HG03196 (cell line): Measurements from ENCODE around the gene ARHGAP31.
"Not testable (repeated sequence)": the region's sequence is repeated elsewhere in the genome, so short reads cannot be mapped to it uniquely, and the experiment has no call there.

Experiments used
- ATAC-seq: cut with Tn5 transposase; IDR thresholded peaks from one replicate; pipeline ENCODE4 v1.9.1; 2021; ENCODE audit not compliant: unreplicated experiment

Gene ARHGAP31

DNA sequence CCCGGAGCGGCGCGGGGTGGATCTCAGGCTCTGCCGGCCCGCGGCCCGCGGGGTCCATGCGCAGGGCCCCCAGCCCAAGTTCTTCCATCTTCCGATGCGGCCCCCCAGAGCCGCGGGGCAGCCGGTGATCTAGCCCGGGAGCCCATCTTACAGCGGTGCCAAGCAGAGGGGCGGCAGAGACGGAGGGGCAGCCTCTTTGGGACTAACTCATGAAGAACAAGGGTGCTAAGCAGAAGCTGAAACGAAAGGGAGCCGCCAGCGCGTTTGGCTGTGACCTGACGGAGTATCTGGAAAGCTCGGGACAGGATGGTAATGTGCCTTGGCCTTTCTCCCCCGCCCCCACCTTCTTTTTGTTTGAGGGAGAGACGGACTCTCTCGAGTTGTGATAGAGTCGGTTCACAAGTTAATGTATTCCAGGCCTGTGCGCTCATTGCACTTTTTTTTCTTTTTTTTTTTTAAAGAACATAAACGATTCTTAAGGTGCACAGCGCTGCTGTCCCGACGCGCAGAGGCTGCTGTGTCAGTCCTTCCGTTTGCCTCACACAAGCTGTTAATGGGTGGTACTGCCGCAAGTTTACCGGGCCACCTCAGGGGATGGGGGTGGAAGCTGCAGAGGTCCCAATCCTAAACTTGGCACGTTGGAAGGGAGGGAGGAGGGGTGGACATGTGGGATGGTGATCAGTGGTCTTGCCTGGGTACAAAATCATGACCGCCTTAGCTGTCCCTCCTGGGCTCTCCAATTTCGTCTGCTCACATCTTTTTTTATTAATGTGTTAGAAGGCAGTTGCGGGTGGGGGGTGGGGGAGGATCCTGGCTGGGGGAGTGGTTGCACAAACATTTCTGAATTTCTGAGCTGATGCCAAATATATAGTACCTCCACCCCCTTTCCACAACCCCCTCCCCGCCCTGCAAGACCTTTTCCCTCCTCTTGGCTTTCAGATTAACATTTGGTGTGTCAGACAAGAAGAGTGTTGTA is 801 bp downstream of the ARHGAP31 start:
- ATAC-seq = peak; percentile 26

DNA sequence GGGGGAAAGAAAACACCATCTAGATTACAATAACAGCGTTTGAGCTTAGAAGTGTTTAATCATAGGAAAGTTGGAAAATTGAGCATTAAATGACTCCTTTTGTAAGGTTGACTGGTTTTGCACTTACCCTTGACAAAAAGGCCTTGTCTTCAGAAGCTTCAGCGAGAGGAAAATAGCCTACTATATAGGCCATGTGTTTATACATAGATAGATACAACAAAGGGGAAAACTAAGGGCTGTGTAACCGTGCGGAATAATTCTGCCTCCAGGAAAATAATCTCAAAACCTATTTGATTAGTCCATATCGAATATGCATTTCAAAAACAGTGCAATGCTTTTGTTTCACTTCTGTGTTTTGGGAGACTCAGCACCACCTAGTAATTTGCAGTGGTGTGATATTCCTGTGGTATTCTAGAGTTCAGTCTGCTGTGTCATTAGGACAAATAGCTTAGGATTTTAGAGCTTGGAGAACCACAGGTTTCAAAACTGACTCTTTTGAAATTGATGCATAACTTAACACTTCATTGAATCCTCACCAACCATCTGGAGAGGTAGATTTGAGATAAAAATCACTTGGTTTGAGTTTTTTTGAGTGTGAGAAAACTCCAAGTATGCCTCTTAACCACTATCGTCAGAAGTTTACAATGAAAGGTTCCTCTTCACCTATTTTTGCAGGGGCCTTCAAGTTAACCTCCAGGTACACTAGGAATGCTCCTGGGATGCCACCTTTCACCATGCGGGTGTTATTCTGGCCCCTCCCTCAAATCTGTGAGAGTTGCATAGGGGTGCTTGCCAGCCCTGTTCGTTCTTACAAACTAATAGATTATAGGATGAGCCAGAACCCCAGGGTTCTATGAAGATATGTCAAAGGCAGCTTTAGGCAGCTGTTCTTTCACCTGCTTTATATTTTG is 1.9 kb downstream of the ARHGAP31 start:
- no peak for ATAC-seq

DNA sequence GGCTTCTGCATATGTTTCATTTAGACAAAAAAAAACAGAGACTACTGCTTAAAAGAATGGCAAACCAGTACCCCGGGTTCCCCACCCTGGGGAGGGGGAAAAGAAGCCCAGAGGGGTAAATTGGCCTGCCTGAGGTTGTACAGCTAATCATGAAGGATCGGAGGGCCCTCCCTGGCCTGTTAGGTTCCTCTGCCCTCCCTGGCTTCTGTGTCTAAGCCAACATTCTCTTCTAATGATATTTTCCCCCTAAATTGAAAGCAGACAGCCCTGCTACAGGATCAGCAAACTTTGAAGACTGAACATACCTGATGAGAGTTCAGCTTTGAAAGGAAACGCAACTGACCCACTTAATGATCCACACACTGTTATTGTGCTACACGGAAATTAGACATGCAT is 2.5 kb downstream of the ARHGAP31 start:
- ATAC-seq = no peak

DNA sequence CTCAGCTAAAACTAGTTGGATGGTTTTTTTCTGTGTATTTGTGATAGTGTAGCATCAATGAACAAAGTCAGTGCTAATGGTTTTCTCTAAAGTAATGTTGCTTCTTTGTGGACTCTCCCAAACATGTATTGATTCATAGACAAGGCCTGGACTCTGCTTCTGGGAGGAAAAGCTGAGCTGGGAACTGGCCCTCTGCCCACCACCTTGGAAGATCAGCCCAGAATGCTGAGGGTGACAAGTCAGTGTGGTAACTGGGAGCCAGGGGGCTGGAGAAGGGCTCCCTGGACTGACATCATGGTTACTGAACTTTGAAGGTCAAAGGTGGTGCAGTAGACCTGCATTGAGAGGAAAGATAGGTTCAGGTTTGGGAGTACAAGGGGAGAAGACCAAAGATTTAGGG is 3.0 kb downstream of the ARHGAP31 start:
- ATAC-seq = no peak

DNA sequence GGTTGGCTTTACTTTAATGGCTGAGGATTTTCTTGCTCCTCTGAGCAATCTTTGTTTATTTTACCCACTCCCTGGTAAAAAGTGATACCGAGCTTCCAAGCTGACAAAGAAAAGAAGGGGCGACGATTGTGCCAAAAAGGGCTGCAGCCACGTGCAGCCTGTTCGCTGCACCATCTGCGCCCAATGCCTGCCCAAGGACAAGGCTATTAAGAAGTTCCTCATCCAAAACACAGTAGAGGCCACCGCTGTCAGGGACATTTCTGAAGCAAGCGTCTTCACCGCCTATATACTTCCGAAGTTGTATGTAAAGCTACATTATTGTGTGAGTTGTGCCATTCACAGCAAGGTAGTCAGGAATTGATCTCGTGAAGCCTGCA is 4.4 kb downstream of the ARHGAP31 start:
- ATAC-seq = no peak

DNA sequence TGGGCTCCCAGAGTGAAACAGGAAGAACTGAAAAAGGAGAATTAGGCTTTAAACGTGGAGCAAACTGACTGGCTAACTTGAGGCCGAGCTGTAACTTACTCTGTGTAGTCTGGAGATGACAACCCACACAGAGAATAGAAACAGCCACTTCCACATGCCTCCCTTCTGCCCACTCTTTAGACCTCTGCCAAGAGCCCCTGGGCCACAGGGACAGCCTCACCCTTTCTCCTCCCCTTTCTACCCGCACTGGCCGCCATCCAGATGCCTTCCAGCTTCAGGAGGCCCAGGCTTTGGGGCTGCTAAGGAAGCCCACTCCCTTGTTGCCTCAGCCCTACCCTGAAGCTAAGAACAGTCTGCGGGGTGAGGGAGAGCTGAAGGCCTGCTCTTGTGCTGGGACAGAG is 6.8 kb downstream of the ARHGAP31 start:
- no peak for ATAC-seq

DNA sequence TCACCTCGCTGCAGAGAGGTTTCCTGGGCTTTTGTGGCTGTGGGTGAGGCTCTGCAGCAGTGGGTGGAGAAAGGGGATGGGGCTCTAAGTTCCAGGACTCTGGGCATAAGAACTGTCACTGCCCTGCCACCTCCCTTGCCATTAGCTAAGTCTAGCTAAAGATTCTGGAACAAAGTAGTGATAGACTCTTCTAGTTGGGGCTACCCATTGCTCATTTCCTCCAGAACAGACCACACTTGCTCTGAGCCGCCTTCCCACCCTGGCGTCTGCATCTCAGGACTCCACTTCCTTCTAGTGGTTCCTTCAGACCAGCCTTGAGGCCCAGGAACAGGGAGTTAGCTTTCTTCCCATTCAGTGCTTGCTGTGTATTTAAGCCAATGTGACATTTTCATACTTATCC is 7.5 kb downstream of the ARHGAP31 start:
- ATAC-seq = no peak

DNA sequence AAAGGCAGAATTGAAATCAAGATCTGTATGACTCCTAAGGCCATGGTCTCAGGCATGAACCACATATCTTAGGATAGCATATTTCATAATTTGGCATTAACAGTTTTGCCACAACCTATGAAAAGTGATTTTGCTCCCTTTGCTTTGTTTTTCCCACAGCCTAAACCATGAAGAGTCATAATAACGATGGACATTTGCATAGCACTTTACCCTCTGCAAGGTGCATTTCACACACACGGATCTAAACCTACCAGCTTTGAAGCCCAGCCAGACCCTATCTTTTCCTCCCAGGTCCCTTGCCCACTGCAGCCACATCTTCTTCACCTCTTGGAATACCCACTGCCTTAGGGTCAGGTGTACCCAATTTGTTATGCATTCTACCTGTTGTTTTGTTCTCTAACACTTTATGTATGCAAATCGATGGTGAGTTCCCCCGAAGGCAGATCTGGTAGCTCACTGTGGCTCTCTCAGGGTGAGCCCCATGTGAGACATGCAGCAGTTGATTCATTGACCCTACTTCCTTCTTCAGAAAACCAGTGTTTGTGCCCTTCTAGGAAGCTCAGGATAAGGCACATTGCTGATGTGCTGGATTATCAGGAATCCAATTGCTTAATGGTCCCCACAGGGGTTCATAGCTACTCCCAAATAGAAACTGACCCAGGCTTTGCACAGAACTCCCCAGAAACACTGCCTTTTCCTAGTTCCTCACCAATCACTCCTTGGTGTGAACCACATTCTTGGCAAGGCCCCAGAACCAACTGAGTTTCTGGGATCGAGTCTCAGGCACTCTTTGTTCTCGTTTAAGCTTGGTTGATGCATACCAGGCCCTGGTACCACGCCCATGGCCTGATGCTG is 8.7 kb downstream of the ARHGAP31 start:
- peak; percentile 50 for ATAC-seq

DNA sequence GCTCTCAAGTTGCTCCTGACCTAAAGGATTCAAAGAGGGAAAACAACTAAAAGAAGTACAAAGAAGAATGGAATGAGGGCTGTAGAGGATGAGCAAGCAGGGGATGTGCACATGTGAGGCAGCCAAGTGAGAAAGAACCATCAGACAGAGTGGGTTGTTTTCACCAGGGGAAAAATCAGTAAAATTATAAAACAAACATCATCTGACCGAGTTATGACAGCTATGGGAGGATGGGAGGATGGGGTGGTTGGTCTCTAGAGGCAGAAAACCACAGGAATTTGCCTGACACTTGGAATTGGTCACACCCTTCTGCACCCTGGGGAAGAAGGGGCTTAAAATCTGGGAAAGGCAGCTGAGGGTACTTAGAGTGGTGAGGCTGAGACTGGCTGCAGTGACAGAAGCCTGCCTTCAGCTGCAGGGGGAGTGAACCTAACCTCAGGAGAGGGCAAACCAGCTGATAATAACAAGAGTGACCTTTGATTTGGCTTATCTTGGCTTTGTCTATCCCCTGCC is 10.1 kb downstream of the ARHGAP31 start:
- ATAC-seq = no peak

DNA sequence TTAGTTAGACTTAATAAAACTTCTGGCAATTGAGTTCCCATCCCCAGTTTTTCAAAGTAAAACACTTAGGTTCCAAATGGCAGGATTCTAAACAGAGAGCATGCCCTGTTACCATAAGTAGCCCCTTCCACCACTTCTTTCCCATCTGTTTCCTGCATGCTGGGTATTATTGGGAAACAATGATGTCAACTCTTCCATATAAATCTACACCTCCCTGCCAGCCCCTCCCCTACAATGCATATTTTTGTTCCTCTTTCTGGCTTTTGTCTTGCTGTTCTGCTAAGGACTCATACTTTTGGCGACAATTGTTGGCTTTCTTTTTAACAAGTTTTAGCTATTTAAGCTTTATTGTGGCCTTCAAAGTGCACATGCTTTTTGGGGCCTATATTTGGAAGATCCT is 11.1 kb downstream of the ARHGAP31 start:
- no peak for ATAC-seq

DNA sequence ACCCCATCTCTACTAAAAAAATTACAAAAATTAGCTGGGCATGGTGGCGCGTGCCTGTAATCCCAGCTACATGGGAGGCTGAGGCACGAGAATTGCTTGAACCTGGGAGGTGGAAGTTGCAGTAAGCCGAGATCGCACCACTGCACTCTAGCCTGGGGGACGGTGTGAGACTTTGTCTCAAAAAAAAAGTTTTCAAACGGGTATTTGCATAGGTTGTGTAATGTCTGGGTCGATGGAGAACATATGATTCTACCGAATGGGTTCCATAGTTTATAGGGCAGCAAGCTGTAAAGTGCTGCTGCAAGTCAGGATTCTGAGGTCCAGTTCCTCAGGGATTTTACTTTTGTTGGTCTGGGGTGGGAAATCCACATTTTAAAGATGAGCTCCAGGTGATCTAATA is 12.2 kb downstream of the ARHGAP31 start:
- ATAC-seq = not testable (repeated sequence)

DNA sequence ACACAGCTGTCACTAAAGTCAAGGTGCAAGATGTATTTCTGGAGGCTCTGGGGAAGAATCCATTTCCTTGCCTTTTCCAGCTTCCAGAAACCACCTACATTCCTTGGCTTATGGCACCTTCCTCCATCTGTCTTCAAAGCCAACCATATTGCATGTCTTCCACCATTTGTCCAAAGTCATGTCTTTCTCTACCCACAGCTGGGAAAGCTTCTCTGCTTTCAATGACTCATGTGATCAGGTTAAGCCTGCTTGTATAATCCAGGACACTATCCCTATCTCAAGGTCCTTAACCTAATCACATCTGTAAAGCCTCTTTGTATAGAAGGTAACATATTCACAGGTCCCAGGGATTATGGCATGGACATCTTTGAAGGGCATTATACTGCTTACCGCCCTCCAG is 14.2 kb downstream of the ARHGAP31 start:
- ATAC-seq = no peak

DNA sequence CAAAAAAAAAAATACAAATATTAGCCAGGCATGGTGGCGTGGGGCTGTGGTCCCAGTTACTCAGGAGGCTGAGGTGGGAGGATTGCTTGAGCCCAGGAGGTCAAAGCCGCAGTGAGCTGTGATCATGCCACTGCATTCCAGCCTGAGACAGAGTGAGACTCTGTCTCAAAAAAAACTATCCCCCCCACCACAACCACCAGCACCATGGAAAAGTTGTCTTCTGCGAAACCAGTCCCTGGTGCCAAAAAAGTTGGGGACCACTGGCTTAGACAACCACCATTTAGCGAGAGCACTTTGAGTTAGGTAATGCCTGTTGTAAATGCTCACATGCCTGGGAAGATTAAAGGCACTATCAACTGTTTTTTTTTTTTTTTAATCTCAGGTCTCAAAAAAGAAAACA is 15.4 kb downstream of the ARHGAP31 start:
- ATAC-seq = no peak

DNA sequence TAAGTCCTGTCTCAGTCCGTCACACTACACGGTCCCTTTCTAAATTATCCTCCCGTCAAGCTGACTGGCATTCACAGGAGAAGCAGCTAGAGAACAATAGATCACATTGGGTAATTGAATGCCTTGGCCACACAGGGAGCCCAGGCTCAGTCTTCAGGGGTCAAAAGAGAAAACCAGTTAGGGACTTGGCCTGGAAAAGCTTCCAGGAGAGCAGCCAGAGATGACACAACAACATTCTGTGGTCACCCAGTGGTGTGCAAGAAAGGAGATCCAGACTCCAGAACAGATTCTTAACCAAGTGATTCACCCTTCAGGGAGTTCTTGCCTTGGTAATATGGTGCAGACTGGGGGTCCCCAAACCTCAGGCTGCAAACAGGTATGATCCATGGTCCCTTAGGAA is 15.9 kb downstream of the ARHGAP31 start:
- ATAC-seq = no peak

DNA sequence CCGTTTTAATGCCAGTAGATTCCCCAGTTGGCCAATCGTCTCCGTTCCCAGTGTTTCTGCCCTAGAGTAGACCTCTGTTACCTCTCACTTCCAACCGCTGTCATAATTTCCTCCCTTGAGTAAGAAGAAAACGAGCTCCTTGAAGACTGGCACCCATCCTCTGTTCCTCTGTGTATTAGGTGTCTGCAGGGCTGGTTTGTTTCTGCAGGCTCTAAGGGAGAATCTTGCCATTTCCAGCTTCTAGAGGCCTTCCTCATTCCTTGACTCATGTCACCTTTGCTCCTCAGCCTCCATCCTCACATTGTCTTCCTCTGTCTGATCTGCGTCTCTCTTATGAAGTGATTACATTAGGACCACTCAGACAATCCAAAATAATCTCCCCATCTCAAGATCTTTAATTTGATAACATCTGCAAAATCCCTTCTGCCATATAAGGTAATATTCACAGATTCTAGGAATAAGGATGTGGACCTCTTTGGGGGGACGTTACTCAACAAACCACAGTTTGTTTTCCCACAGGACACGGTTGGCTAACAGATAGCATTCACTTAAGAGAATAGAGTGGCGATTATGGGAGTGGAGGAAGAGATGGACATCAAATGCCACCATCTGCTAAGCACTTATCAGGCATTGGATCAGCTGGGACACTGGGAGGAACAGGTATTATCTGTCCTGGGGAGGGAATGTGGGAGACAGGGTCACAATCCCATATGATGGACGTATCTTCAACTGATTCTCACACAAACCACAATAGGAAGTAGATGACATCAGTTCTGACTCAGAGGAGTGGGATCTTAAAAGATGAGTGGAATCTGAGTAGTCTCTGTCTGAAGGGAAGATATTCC is 17.1 kb downstream of the ARHGAP31 start:
- ATAC-seq = no peak

DNA sequence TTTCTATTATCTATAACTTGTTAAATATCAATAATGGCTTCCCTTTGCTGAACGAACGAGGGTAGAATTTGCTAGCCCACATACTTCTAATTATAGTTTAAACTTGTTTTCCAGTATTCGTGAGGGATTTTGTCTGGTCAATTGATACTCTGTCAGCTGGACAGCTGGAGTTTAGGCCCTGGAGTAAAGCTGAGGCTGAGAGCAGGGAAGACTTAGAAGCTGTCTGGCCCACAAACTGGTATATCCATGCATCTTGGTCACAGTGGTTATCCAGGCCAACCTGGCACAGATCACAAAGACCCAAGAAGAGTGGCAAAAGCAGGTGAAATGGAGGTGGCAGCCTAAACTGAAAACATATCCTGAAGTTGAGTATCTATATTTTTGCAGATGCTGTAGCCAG is 19.3 kb downstream of the ARHGAP31 start:
- no peak for ATAC-seq

DNA sequence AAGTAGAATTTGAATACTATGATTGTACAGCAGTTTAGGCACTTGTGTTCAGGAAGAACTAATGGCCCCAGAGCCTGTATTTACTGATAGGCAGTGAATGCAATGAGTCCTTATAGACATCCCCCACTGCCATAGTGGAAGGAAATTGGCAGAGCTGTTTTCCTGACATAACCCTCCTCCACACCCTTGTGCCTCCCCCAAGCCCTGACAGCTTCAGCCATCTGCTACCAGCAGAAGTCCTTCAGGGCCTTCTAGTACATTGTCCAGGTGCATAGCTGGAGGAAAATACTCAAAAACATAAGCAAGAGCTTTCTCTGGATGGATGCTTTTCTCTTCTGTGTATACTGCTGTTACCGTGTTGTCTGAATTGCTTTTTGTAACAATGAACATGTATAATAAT is 20.6 kb downstream of the ARHGAP31 start:
- ATAC-seq = no peak

DNA sequence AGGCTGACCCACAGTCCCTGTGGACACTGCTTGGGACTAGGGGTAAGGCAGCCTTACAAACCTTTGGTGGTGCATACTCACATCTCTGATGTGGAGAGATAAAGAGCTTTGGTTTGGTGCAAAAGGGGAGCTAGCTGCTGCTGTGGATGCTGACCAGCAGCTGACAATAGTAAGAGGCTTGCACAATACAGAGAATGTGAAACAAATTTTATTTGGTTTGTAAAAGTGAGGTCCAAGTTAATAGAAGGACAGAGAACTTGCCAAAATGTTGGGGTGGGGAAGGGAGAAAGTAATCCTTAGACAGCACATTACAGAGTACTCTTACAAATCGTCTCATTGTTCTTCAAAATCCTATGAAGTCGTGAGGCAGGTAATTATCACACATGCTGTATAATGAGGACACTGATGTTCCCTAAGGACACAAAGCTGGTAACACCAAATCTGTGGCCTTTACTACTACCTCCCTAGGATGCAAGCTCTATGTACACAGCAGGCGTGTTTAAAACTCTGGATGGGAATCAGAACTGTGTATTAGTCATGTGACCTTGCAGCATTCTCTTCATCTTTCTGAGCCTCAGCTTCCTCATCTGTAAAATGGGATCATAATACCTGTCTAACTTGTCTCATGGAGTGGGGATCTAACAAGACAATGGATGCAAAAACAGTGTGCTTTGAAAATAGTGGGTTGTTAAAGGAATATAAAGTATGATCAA is 21.6 kb downstream of the ARHGAP31 start:
- no peak for ATAC-seq

DNA sequence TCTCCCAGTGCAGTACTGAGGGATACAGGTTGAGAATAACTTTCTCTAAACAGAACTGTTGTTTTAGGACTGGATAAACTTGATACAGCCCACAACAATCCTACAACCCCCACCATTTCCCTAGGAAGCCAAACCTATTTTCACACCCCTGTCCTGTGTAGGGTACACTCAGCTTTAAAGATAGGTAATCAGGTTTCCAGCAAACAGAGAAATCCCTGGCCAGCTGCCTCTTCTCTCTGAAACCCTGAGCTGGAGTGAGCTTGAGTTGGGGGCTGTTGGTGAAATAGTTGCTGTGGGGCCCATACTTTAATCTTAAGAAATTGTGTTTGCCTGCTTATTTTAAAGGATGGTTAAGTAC is 22.1 kb downstream of the ARHGAP31 start:
- no peak for ATAC-seq
